ENCODE results near the gene PI4KA. TPM values are rescaled to one million over a fixed set of nuclear protein-coding genes. Genes with fewer than 3 reads are reported as not detected.

Gene PI4KA
- total RNA-seq, 2 donors from 2014 or later = 74.2 to 115 TPM

DNA sequence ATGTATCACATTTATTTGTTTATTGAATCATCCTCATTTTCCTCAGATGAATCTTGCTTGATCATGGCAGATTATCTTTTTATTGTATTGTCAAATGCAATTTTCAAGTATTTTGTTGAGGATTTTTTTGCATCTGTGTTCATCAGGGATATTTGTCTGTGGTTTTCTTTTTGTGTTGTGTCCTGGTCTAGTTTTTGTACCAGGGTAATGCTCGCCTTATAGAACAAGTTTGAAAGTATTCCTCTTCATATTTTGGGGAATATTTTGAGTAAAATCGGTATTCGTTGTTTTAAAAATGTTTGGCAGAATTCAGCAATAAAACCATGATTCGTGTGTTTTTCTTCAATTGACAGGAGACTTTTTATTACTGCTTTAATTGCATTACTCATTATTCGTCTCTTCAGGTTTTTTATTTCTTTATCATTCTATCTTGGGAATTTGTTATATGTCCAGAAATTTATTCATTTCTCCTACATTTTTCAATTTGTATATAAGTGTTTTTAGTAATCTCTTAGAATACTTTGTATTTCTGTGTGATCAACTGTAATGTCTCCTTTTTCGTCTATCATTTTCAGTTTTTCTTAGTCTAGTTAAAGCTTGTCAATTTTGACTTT lies 198.1 kb downstream of the PI4KA start:
- H3K4me1 ChIP-seq (replicated peaks) = no peaks in the 10 kb centered on the region
- 73% methylated on average over 6 of the region's 6 CpGs for WGBS
- no peak overlapping the region for H3K27ac ChIP-seq
- no peak for DNase-seq (ENCODE audit: low spot score)
- no peaks in the 10 kb centered on the region for H3K36me3 ChIP-seq
- H3K4me3 ChIP-seq = no peak overlapping the region
- H3K27me3 ChIP-seq (replicated peaks; ENCODE audit: insufficient read depth) = no peaks in the 10 kb centered on the region
- no peaks in the 10 kb centered on the region for H3K9me3 ChIP-seq
- TF ChIP-seq POLR2AphosphoS5 (IDR thresholded peaks at IDR 0.05) = no peak
- TF ChIP-seq, protein P1, sequence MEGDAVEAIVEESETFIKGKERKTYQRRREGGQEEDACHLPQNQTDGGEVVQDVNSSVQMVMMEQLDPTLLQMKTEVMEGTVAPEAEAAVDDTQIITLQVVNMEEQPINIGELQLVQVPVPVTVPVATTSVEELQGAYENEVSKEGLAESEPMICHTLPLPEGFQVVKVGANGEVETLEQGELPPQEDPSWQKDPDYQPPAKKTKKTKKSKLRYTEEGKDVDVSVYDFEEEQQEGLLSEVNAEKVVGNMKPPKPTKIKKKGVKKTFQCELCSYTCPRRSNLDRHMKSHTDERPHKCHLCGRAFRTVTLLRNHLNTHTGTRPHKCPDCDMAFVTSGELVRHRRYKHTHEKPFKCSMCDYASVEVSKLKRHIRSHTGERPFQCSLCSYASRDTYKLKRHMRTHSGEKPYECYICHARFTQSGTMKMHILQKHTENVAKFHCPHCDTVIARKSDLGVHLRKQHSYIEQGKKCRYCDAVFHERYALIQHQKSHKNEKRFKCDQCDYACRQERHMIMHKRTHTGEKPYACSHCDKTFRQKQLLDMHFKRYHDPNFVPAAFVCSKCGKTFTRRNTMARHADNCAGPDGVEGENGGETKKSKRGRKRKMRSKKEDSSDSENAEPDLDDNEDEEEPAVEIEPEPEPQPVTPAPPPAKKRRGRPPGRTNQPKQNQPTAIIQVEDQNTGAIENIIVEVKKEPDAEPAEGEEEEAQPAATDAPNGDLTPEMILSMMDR (IDR thresholded peaks at IDR 0.05) = no peak
- no peak for TF ChIP-seq POLR2A (IDR thresholded peaks at IDR 0.05)
- intact Hi-C loops (cut with DNase I) = no loop called here

DNA sequence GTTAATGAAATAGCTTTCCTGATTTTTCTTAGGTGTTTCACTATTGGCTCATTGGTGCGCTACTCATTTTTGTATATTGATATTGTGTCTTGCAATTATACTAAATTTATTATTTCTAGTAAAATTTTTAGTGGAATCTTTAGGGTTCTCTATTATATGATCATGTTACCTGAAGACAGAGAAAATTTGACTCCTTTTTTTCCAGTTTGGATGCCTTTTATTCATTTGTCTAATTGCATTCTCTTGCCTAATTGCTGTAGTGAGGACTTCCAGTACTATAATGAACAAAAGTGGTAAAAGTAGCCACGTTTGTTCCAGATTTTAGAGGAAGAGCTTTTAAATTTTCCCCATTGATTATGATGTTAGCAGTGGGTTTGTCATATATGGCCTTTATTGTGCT lies 198.7 kb downstream of the PI4KA start:
- no peaks in the 10 kb centered on the region for H3K4me1 ChIP-seq (replicated peaks)
- H3K27me3 ChIP-seq (replicated peaks; ENCODE audit: insufficient read depth) = no peaks in the 10 kb centered on the region
- H3K4me3 ChIP-seq = no peak overlapping the region
- intact Hi-C loops (cut with DNase I) = no loop called here
- TF ChIP-seq POLR2A (IDR thresholded peaks at IDR 0.05) (no peak), POLR2AphosphoS5 (IDR thresholded peaks at IDR 0.05) (no peak)
- TF ChIP-seq, protein P1 (IDR thresholded peaks at IDR 0.05) = no peak
- no peak for DNase-seq (ENCODE audit: low spot score)
- H3K36me3 ChIP-seq = no peaks in the 10 kb centered on the region
- H3K9me3 ChIP-seq = no peaks in the 10 kb centered on the region
- no peak overlapping the region for H3K27ac ChIP-seq
- WGBS = 73% methylated on average over 2 of the region's 2 CpGs

DNA sequence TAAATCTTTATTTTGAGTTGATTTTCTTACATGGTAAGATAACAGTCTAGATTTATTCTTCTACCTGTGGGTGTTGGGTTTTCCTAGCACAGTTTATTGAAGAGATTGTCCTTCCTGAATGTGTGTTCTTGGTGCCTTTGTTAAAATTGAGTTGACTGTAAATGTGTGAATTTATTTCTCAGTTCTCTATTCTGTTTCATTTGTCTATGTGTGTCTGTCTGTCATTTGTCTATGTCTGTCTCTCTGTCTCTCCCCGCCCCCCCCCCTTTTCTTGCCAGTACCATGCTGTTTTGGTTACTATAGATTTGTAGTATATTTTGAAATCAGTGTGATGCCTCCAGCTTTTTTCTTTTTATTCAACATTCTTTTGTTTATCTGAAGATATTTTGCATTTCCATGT lies 199.4 kb downstream of the PI4KA start:
- DNase-seq (ENCODE audit: low spot score) = no peak
- Histone ChIP-seq H3K4me1 (replicated peaks) (no peaks in the 10 kb centered on the region), H3K4me3 (no peak overlapping the region), H3K27ac (no peak overlapping the region), H3K36me3 (no peaks in the 10 kb centered on the region), H3K27me3 (replicated peaks; ENCODE audit: insufficient read depth) (no peaks in the 10 kb centered on the region), H3K9me3 (no peaks in the 10 kb centered on the region)
- TF ChIP-seq POLR2AphosphoS5 (IDR thresholded peaks at IDR 0.05) (no peak), POLR2A (IDR thresholded peaks at IDR 0.05) (no peak)
- TF ChIP-seq, protein P1 (IDR thresholded peaks at IDR 0.05) = no peak
- 58% methylated on average over 1 of the region's 1 CpG for WGBS
- intact Hi-C loops (cut with DNase I) = no loop called here

DNA sequence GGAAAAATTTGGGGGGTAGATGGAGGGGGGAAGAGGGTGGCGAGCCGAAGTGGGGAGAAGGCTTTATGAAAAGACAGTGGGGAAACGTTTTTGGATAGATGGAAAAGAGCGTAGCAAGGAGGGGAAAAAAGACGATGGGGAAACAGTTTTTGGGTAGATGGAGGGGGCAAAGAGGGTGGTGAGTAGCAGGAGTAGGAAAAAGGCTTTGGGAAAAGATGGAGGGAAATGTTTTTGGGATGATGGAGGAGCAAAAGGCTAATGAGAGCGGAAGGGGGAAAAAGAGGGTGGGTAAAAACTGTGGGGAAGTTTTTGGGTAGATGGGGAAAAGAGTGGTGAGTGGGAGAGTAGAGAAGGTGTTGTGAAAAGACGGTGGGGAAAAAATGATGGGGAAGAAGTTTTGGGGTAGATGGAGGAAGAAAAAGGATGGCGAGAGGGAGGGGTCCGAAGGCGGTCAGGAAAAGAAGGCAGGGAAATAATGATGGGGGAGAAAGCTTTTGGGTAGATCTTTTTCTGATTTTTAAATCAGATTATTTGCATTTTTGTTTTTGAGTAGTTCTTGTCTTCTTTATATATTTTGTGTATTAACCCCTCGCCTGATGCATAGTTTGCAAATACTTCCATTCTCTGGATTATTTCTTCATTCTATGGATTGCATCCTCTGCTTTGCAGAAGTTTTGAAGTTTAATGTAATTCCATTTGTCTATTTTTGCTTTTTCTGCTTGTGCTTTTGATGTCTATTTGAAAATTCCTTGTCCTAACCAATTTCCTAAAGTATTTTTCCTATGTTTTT lies 200.0 kb downstream of the PI4KA start:
- H3K9me3 ChIP-seq = no peaks in the 10 kb centered on the region
- no peak for DNase-seq (ENCODE audit: low spot score)
- no peak overlapping the region for H3K27ac ChIP-seq
- TF ChIP-seq, protein P1 (IDR thresholded peaks at IDR 0.05) = no peak
- TF ChIP-seq POLR2A (IDR thresholded peaks at IDR 0.05) (no peak), POLR2AphosphoS5 (IDR thresholded peaks at IDR 0.05) (no peak)
- WGBS = 78% methylated on average over 11 of the region's 11 CpGs
- intact Hi-C loops (cut with DNase I) = no loop called here
- H3K4me1 ChIP-seq (replicated peaks) = no peaks in the 10 kb centered on the region
- no peaks in the 10 kb centered on the region for H3K36me3 ChIP-seq
- H3K4me3 ChIP-seq = no peak overlapping the region
- no peaks in the 10 kb centered on the region for H3K27me3 ChIP-seq (replicated peaks; ENCODE audit: insufficient read depth)

DNA sequence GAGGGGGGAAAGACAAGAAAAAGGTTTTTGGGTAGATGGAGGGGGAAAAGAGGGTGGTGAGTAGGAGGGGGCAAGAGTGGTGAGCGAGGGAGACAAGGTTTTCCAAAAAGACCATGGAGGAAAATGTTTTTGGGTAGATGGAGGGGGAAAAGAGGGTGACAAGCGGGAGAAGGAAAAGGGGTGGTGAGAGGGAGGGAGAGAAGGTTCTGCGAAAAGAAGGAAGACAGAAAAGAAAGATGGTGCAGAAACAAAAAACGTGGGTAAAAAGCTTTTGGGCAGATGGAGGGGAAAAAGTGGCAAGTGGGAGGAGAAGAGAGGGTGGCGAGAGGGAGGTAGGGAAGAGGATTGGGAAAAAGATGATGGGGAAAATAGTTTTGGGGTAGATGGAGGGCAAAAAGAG lies 200.6 kb downstream of the PI4KA start:
- no peak for DNase-seq (ENCODE audit: low spot score)
- Histone ChIP-seq H3K4me1 (replicated peaks) (no peaks in the 10 kb centered on the region), H3K4me3 (no peak overlapping the region), H3K36me3 (no peaks in the 10 kb centered on the region), H3K27ac (no peak overlapping the region), H3K27me3 (replicated peaks; ENCODE audit: insufficient read depth) (no peaks in the 10 kb centered on the region), H3K9me3 (no peaks in the 10 kb centered on the region)
- WGBS = 72% methylated on average over 5 of the region's 5 CpGs
- TF ChIP-seq POLR2AphosphoS5 (IDR thresholded peaks at IDR 0.05) = no peak
- TF ChIP-seq POLR2A (IDR thresholded peaks at IDR 0.05) = no peak
- TF ChIP-seq, protein P1 (IDR thresholded peaks at IDR 0.05) = no peak
- intact Hi-C loops (cut with DNase I) = no loop called here

All from prostate gland (tissue), 2 donors.